GM20000 (cell line): ENCODE results near the gene PABPN1L.
"Not testable (repeated sequence)": the region's sequence is repeated elsewhere in the genome, so short reads cannot be mapped to it uniquely, and the experiment has no call there.

Source experiments
- DNase-seq: peaks from one replicate; pipeline ENCODE4 v3.0.0; 2012; ENCODE audit warnings: low spot score
- TF ChIP-seq, protein P1 (sequence below): IDR thresholded peaks from 2 replicates; pipeline ENCODE4 v1.5.1; 2012; ENCODE audit warnings: mild to moderate bottlenecking, control low read depth; ENCODE audit errors: extremely low read depth, missing control alignments

PABPN1L gene

DNA sequence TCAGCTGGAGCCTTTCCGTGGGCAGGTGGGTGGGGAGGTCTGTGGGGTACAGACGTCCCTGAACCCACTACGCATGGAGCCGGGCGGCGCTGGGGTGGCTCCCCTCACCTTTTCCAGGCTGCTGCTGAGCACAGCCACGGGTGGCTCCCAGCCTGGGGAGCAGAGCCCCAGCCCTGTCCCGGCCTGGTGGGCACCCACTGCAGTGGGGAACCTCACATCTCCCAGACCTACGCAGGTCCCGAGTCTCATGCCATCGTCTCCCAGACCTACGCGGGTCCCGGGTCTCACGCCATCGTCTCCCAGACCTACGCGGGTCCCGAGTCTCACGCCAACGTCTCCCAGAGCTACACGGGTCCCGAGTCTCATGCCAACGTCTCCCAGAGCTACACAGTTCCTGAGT is 37.7 kb downstream of the PABPN1L start:
- no peak for DNase-seq
- TF ChIP-seq, protein P1, sequence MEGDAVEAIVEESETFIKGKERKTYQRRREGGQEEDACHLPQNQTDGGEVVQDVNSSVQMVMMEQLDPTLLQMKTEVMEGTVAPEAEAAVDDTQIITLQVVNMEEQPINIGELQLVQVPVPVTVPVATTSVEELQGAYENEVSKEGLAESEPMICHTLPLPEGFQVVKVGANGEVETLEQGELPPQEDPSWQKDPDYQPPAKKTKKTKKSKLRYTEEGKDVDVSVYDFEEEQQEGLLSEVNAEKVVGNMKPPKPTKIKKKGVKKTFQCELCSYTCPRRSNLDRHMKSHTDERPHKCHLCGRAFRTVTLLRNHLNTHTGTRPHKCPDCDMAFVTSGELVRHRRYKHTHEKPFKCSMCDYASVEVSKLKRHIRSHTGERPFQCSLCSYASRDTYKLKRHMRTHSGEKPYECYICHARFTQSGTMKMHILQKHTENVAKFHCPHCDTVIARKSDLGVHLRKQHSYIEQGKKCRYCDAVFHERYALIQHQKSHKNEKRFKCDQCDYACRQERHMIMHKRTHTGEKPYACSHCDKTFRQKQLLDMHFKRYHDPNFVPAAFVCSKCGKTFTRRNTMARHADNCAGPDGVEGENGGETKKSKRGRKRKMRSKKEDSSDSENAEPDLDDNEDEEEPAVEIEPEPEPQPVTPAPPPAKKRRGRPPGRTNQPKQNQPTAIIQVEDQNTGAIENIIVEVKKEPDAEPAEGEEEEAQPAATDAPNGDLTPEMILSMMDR, result no peak

DNA sequence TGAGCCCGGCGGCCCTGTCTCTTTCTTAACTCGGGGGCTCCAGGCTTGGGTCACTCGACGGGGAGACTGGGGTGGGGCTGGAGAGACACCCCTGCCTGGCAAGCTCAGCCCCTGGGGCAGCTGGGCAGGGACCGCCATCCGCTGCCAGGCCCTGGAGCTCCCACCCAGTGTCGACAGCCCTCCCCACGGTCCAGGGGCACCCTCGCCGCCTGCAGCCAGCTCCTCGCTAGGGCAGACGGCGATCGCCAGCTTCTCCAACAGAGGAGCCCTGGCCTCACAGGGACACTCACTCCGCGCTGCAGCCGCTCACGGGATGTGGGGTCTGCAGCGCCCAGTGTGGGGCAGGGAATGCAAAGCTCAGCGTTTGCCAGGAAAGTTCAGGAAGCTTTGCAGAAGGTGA is 38.7 kb downstream of the PABPN1L start:
- TF ChIP-seq, protein P1, result no peak
- DNase-seq, result no peak

DNA sequence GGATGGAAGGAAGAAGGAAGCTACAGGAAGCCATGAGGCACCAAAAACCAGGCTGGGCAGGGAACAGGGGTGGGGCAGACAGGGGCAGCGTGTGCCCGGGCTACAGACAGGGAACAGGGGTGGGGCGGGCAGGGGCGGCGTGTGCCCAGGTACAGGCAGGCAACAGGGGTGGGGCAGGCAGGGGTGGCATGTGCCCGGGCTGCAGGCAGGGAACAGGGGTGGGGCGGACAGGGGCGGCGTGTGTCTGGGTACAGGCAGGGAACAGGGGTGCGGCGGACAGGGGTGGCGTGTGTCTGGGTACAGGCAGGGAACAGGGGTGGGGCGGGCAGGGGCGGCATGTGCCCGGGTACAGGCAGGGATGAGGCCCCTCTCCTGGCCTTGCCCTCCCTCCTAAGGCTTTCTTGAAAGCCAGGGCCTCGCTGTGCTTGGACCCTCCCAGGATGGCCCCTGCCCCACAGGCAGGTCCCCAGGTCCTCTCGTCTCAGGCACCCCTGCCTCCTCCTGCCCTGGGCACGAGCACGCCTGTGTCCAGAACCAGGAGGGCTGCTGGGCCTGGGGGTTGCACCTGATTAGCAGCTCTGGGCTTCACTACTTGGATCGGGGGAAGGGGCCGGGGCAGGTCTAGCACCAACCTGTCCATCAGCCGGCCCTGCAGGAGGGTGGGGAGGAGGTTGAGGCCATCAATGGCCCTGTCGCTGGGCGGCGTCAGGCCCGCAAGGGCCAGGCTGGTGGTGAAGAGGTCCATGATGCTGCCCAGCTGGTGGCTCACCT is 40.2 kb downstream of the PABPN1L start:
- no peak for DNase-seq
- TF ChIP-seq, protein P1, result no peak

DNA sequence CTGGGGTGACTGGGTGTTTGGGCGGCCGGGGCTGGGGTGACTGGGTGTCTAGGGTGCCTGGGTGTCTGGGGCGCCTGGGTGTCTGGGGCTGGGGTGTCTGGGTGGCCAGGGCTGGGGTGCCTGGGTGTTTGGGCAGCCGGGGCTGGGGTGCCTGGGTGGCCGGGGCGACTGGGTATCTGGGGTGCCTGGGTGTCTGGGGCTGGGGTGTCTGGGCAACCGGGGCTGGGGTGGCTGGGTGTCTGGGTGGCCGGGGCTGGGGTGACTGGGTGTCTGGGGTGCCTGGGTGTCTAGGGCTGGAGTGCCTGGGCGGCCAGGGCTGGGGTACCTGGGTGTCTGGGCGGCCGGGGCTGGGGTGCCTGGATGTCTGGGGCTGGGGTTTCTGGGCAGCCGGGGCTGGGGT is 41.3 kb downstream of the PABPN1L start:
- TF ChIP-seq, protein P1, result no peak
- no peak for DNase-seq

GRCh38 chr16:88824256-88825077 is 42.0 kb downstream of the PABPN1L start:
- no peak for DNase-seq
- TF ChIP-seq, protein P1, result no peak

- DNase-seq, result not testable (repeated sequence)
Observed at GRCh38 chr16:88823646-88824045, 42.8 kb downstream of the PABPN1L start.

DNA sequence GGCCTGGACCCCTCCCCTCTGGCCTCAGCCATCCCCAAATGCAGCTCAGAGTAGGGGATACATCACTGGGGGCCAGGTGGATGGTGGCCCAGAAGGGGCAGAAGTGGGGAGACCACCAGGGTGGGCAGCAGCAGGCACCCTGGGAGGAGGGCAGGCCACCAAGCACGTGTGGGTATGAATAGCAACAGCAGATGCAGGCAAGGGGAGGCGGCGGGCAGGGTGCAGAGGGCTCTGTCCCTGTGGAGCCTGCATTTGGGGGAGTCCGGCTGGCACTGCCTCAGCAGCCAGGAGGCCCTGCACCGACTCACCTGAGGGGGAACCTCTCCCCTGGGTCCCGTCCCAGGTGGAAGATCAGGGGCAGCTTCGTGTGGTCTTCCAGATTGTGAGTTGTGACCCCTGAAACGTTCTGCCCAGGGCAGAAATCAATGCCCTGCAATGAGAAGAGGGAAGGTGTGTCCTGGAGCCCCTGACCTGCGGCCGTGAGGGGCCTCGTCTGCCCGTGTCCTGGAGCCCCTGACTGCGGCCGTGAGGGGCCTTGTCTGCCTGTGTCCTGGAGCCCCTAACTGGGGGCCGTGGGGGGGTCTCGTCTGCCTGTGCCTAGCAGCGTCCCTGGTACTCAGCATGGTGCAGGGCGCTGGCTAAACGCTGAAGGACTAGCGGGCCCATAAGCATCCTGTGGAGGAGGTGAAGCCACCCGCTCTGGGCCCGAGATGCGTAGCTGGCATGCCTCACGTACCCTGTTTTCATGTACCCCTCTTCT is 44.0 kb downstream of the PABPN1L start:
- no peak for DNase-seq
- TF ChIP-seq, protein P1, result no peak
